Muscle layer of duodenum (tissue), 2 donors: ENCODE results near the gene KCNMA1.

Experiments
- H3K27ac ChIP-seq: one replicate; pipeline ENCODE4 v1.7.0; 2013; ENCODE audit warnings: mild to moderate bottlenecking, low read length
- H3K27me3 ChIP-seq: one replicate; pipeline ENCODE4 v1.7.0; 2013; ENCODE audit warnings: low read depth, mild to moderate bottlenecking, control low read depth, low read length
- H3K36me3 ChIP-seq, 2 donors: one replicate each; pipeline ENCODE4 v1.7.0; 2013; ENCODE audit warnings: low read length in 2 of 2, control low read depth in 1 of 2, mild to moderate bottlenecking in 1 of 2; ENCODE audit not compliant: insufficient read depth in 2 of 2, control insufficient read depth in 1 of 2
- H3K4me1 ChIP-seq, 2 donors: one replicate each; pipeline ENCODE4 v1.7.0; 2013; ENCODE audit warnings: low read length in 2 of 2, mild to moderate bottlenecking in 2 of 2, control low read depth in 1 of 2, moderate library complexity in 1 of 2; ENCODE audit not compliant: insufficient read depth in 2 of 2, control insufficient read depth in 1 of 2
- H3K4me3 ChIP-seq, 2 donors: one replicate each; pipeline ENCODE4 v1.7.0; 2013; ENCODE audit warnings: low read length in 2 of 2, low read depth in 1 of 2, mild to moderate bottlenecking in 1 of 2
- H3K9me3 ChIP-seq, 2 donors: one replicate each; pipeline ENCODE4 v1.7.0; 2013; ENCODE audit warnings: low read length in 2 of 2, control low read depth in 1 of 2, mild to moderate bottlenecking in 1 of 2; ENCODE audit not compliant: control insufficient read depth in 1 of 2
- donor health status: healthy.

KCNMA1 gene

DNA sequence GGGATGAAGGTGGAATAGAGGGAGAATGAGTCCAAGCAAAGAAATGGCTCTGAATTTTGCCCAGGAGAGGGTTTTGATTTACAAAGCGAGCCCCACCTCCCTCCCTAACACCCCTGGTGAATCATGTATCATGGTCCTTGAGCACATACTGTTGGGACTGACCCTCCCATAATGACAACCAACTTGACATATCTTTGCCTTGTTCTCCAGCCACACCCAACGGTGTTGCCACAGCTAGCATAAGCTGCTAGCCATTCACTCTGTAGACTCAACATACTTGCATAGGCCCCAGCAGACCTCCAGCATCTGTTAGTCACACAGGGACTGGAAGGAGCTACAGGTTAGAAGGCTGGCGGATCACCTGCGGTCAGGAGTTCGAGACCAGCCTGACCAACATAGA, 538.5 kb downstream of the KCNMA1 start:
- H3K27me3 ChIP-seq, result no peaks in the 10 kb centered on the region
- H3K4me3 ChIP-seq, result no peak overlapping the region
- H3K36me3 ChIP-seq, result no peaks in the 10 kb centered on the region
- no peaks in the 10 kb centered on the region for H3K9me3 ChIP-seq
- no peak overlapping the region for H3K27ac ChIP-seq
- no peaks in the 10 kb centered on the region for H3K4me1 ChIP-seq

GRCh38 chr10:77097625-77098024, 540.0 kb downstream of the KCNMA1 start:
- Histone ChIP-seq H3K27me3 (no peaks in the 10 kb centered on the region), H3K36me3 (no peaks in the 10 kb centered on the region), H3K27ac (no peak overlapping the region), H3K4me3 (no peak overlapping the region), H3K9me3 (no peaks in the 10 kb centered on the region), H3K4me1 (no peaks in the 10 kb centered on the region)

DNA sequence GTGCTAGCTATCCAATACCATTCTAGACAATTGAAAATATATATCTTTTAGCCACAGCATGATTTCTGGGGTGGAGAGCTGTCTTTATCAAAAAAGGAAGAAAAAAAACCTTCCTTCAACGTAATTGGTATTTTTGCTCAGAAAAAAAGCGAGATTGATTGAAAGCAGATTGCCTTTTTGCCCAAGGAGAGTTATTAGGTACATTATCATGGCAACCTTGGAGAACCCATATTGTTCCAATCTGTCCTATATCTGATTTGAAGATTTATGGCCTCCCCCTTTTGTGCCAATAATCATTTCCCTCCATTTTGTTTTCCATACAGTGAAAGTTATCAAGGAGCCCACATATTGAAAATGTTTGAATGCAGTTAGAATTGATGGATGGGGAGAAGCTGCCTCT, 544.5 kb downstream of the KCNMA1 start:
- H3K4me3 ChIP-seq, result no peak overlapping the region
- no peaks in the 10 kb centered on the region for H3K27me3 ChIP-seq
- no peak overlapping the region for H3K27ac ChIP-seq
- no peaks in the 10 kb centered on the region for H3K9me3 ChIP-seq
- no peaks in the 10 kb centered on the region for H3K4me1 ChIP-seq
- H3K36me3 ChIP-seq, result peaks cover 0 to 7% of the 10 kb centered on the region in 2 donors

GRCh38 chr10:77091597-77092165, 545.9 kb downstream of the KCNMA1 start:
- Histone ChIP-seq H3K36me3 (peaks cover 0 to 7% of the 10 kb centered on the region in 2 donors), H3K27ac (no peak overlapping the region), H3K9me3 (no peaks in the 10 kb centered on the region), H3K27me3 (no peaks in the 10 kb centered on the region), H3K4me1 (no peaks in the 10 kb centered on the region), H3K4me3 (no peak overlapping the region)

- no peak overlapping the region for H3K27ac ChIP-seq
- peaks cover 0 to 7% of the 10 kb centered on the region in 2 donors for H3K36me3 ChIP-seq
- H3K27me3 ChIP-seq, result no peaks in the 10 kb centered on the region
- no peaks in the 10 kb centered on the region for H3K4me1 ChIP-seq
- H3K4me3 ChIP-seq, result no peak overlapping the region
- no peaks in the 10 kb centered on the region for H3K9me3 ChIP-seq
Measured at GRCh38 chr10:77090381-77091356, 546.9 kb downstream of the KCNMA1 start.

DNA sequence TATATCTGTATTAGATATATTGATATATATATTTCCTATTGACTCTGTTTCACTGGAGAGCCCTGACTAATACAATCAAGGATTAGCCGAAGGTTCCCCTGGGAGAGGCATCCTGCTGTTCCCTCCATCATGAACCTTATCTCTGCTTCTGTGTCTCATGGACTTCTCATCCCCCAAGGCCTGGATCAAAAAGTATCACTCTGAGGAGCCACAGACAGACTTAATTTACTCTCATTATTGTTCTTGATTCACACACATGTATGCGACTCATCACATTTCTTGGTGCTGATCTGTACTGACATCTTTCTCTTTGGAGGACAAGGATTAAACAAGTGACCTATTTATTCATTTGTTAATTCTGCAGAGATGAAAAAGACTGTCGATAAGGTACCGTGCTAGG, 550.2 kb downstream of the KCNMA1 start:
- H3K9me3 ChIP-seq, result no peaks in the 10 kb centered on the region
- H3K36me3 ChIP-seq, result peaks cover 0 to 7% of the 10 kb centered on the region in 2 donors
- no peaks in the 10 kb centered on the region for H3K27me3 ChIP-seq
- peaks cover 0 to 29% of the 10 kb centered on the region in 2 donors for H3K4me1 ChIP-seq
- no peak overlapping the region for H3K4me3 ChIP-seq
- H3K27ac ChIP-seq, result no peak overlapping the region

DNA sequence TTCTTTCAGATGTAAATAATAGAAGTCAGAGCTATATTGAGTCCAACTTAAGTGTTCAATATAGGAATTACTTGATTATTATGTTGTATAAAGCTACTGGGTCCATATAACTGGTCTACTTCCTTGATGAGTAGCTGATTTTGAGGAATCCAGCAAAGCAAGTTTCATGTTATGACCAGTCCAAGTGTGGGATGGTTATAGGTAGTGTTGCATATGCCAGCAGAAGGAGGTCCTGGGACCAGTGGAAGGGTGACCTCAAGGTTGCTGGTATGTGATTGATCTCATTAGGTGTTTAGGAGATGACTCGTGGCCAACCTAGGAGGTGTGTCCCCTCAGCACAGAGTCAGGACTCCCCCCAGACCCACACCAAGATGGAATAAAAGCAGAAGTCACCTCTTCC, 551.5 kb downstream of the KCNMA1 start:
- Histone ChIP-seq H3K4me3 (no peak overlapping the region), H3K27ac (no peak overlapping the region), H3K4me1 (peaks cover 0 to 38% of the 10 kb centered on the region in 2 donors), H3K27me3 (no peaks in the 10 kb centered on the region), H3K9me3 (no peaks in the 10 kb centered on the region), H3K36me3 (peaks cover 0 to 7% of the 10 kb centered on the region in 2 donors)

GRCh38 chr10:77085344-77085743, 552.3 kb downstream of the KCNMA1 start:
- H3K4me1 ChIP-seq, result peaks cover 0 to 46% of the 10 kb centered on the region in 2 donors

GRCh38 chr10:77084431-77085144, 553.0 kb downstream of the KCNMA1 start:
- Histone ChIP-seq H3K27ac (no peak overlapping the region), H3K4me3 (no peak overlapping the region), H3K36me3 (peaks cover 0 to 4% of the 10 kb centered on the region in 2 donors), H3K27me3 (no peaks in the 10 kb centered on the region), H3K4me1 (peaks cover 0 to 53% of the 10 kb centered on the region in 2 donors), H3K9me3 (no peaks in the 10 kb centered on the region)

More at GRCh38 chr10:77085344-77085743, 552.3 kb downstream of the KCNMA1 start:
- Histone ChIP-seq H3K27ac (no peak overlapping the region), H3K27me3 (no peaks in the 10 kb centered on the region), H3K9me3 (no peaks in the 10 kb centered on the region), H3K36me3 (peaks cover 0 to 4% of the 10 kb centered on the region in 2 donors), H3K4me3 (no peak overlapping the region)

- H3K9me3 ChIP-seq, result no peaks in the 10 kb centered on the region
- no peak overlapping the region for H3K27ac ChIP-seq
- H3K36me3 ChIP-seq, result peaks cover 0 to 3% of the 10 kb centered on the region in 2 donors
- H3K4me3 ChIP-seq, result no peak overlapping the region
- no peaks in the 10 kb centered on the region for H3K27me3 ChIP-seq
- H3K4me1 ChIP-seq, result peaks cover 0 to 65% of the 10 kb centered on the region in 2 donors
Measured at GRCh38 chr10:77082601-77083252, 554.9 kb downstream of the KCNMA1 start.

DNA sequence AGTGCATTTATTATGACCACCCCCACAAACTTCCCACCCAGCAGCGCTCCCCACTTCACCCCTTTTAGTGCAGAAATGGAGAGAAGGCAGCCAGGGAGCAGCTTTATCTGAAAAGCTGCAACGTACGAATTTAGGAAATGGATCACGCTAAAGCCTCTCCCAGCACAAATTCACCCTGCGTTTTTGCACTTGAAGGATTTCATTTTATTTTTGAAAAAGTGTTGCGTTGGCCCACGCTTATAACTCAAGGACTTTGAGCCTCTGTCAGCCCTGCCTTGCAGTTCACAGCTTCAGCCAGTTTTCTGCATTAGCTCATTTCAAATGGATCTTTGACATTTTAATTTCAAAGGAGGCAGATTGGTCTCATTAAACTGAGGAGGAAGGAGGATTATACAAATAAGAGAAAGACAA, 556.1 kb downstream of the KCNMA1 start:
- Histone ChIP-seq H3K9me3 (no peaks in the 10 kb centered on the region), H3K4me1 (peaks cover 0 to 72% of the 10 kb centered on the region in 2 donors), H3K27me3 (no peaks in the 10 kb centered on the region), H3K4me3 (no peak overlapping the region), H3K36me3 (peaks cover 0 to 4% of the 10 kb centered on the region in 2 donors), H3K27ac (no peak overlapping the region)
